ENCODE measurements around the gene HS2ST1.

DNA sequence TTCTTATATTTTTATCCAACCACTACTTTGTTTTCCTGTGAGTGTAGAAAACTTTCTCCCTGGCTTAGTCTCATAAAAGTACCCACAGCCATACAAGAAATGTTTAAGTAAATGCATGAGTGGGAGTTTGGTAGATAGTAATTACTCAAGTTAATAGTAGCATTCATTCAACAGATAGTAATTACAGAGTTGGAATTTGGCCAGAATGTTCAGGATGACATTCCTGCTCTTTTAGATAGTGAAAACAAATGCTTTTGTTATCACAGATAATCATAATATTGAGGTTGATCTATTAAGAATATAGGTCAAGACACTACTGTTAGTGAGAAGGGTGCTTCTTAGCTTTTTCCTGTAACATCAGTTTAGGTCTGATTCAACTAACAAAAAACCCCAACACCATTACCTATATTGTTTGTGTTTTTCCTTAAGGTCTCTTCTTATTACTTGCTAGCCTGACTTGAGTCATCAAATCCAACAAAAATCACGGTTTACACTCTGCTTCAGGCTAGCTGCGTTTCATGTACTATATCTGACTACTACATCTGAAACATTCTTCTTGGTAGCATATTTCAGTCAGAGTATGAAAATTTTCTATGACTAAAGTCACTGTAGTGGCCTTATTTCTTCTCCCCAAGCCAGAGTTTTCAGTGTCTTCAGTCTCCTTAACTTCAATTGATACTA is 163.7 kb downstream of the HS2ST1 start:
- TF ChIP-seq POLR2A (IDR thresholded peaks at IDR 0.05) (no peak), CTCF (IDR thresholded peaks at IDR 0.05) (no peak)

All from thyroid gland (tissue), 4 donors.